Breast epithelium (tissue), 4 donors: ENCODE data around the gene CIB4. TPM values are rescaled to one million over a fixed set of nuclear protein-coding genes. Genes with fewer than 3 reads are reported as not detected.

Experiments used
- DNase-seq, 2 donors: peaks; one replicate each; pipeline ENCODE4 v3.0.0-alpha.2; 2019; ENCODE audit warnings: low spot score in 2 of 2
- H3K27ac ChIP-seq, 2 donors: fragments of 200-600 bp; sonication (generic) in 1 of 2; one replicate each; pipeline ENCODE4 v1.5.1; 2016 to 2019; ENCODE audit warnings: mild to moderate bottlenecking in 1 of 2
- H3K27me3 ChIP-seq, 2 donors: fragments of 200-600 bp; sonication (generic) in 1 of 2; one replicate each; pipeline versions ENCODE4 v1.5.1 to v1.6.0; 2017 to 2019; ENCODE audit warnings: control low read depth in 1 of 2, mild to moderate bottlenecking in 1 of 2
- H3K36me3 ChIP-seq: fragments of 200-600 bp; one replicate; pipeline ENCODE4 v1.5.1; 2019
- H3K4me1 ChIP-seq, 2 donors: fragments of 200-600 bp; sonication (generic); one replicate each; pipeline ENCODE4 v1.5.1; 2016 to 2019; ENCODE audit warnings: control low read depth in 1 of 2
- H3K4me3 ChIP-seq, 3 donors: fragments of 200-600 bp; sonication (generic); 1 replicate in 2 of 3; 2 replicates in 1 of 3; pipeline ENCODE4 v1.5.1; 2016 to 2019; ENCODE audit warnings: mild to moderate bottlenecking in 3 of 3, moderate library complexity in 2 of 3
- H3K9me3 ChIP-seq, 2 donors: fragments of 200-600 bp; sonication (generic) in 1 of 2; one replicate each; pipeline ENCODE4 v1.5.1; 2016 to 2019; ENCODE audit warnings: control low read depth in 1 of 2
- CTCF ChIP-seq, 3 donors: fragments of 450-650 bp; IDR thresholded peaks; one replicate each; pipeline ENCODE4 v1.5.1; 2016 to 2017; ENCODE audit warnings: antibody characterized with exemption in 3 of 3, mild to moderate bottlenecking in 3 of 3, moderate library complexity in 3 of 3
- POLR2A ChIP-seq: fragments of 450-650 bp; IDR thresholded peaks from one replicate; pipeline ENCODE4 v1.6.1; 2016; ENCODE audit warnings: antibody characterized with exemption, mild to moderate bottlenecking, moderate library complexity
- POLR2AphosphoS5 ChIP-seq, 3 donors: sonication (generic); formaldehyde crosslinking; IDR thresholded peaks; one replicate each; pipeline ENCODE4 v1.6.1; 2017; ENCODE audit warnings: antibody characterized with exemption in 3 of 3
- intact Hi-C: fragments of 100-400 bp; cut with DNase I; formaldehyde crosslinking; loops from one replicate; pipeline ENCODE4 v1.15.1; 2023; ENCODE audit warnings: low total_unique reads
- total RNA-seq, 3 donors: library from RNA; depleted of rRNA; stranded (reverse); fragments of >200 nt; gene quantifications; one replicate each; pipeline ENCODE4 v1.1.0, GENCODE V29; 2016

Gene CIB4
- total RNA-seq, 3 donors from 2014 or later = not detected

- TF ChIP-seq POLR2AphosphoS5 (IDR thresholded peaks at IDR 0.05) = no peak
- no peak for TF ChIP-seq POLR2A
- TF ChIP-seq CTCF (IDR thresholded peaks at IDR 0.05) = no peak
- intact Hi-C loops = no loop called here
- H3K27me3 ChIP-seq = peaks cover 0 to 39% of the 10 kb centered on the region in 2 donors
- no peaks in the 10 kb centered on the region for H3K9me3 ChIP-seq
- H3K27ac ChIP-seq = no peak overlapping the region
- no peaks in the 10 kb centered on the region for H3K4me1 ChIP-seq
- no peak overlapping the region for H3K4me3 ChIP-seq
- DNase-seq = no peak
- no peaks in the 10 kb centered on the region for H3K36me3 ChIP-seq
Observed at GRCh38 chr2:26588576-26588975, 52.6 kb downstream of the CIB4 start.

GRCh38 chr2:26587994-26588393 is 53.2 kb downstream of the CIB4 start:
- DNase-seq = no peak
- TF ChIP-seq POLR2A = no peak
- no peak for TF ChIP-seq POLR2AphosphoS5 (IDR thresholded peaks at IDR 0.05)
- no peak for TF ChIP-seq CTCF (IDR thresholded peaks at IDR 0.05)
- H3K4me3 ChIP-seq = no peak overlapping the region
- no peaks in the 10 kb centered on the region for H3K36me3 ChIP-seq
- H3K9me3 ChIP-seq = no peaks in the 10 kb centered on the region
- no peaks in the 10 kb centered on the region for H3K4me1 ChIP-seq
- intact Hi-C loops = no loop called here
- H3K27me3 ChIP-seq = peaks cover 0 to 43% of the 10 kb centered on the region in 2 donors
- H3K27ac ChIP-seq = no peak overlapping the region

GRCh38 chr2:26585966-26586365 is 55.2 kb downstream of the CIB4 start:
- H3K9me3 ChIP-seq = no peaks in the 10 kb centered on the region
- DNase-seq = no peak
- no peaks in the 10 kb centered on the region for H3K36me3 ChIP-seq
- no peak overlapping the region for H3K27ac ChIP-seq
- H3K27me3 ChIP-seq = peaks cover 0 to 46% of the 10 kb centered on the region in 2 donors
- no peaks in the 10 kb centered on the region for H3K4me1 ChIP-seq
- no peak overlapping the region for H3K4me3 ChIP-seq
- TF ChIP-seq POLR2AphosphoS5 (IDR thresholded peaks at IDR 0.05) (no peak), POLR2A (no peak), CTCF (IDR thresholded peaks at IDR 0.05) (no peak)
- intact Hi-C loops = no loop called here

GRCh38 chr2:26585100-26585499 is 56.1 kb downstream of the CIB4 start:
- peaks cover 0 to 45% of the 10 kb centered on the region in 2 donors for H3K27me3 ChIP-seq
- H3K36me3 ChIP-seq = no peaks in the 10 kb centered on the region
- TF ChIP-seq POLR2AphosphoS5 (IDR thresholded peaks at IDR 0.05) (no peak), CTCF (IDR thresholded peaks at IDR 0.05) (no peak), POLR2A (no peak)
- H3K4me1 ChIP-seq = no peaks in the 10 kb centered on the region
- DNase-seq = no peak
- H3K4me3 ChIP-seq = no peak overlapping the region
- intact Hi-C loops = no loop called here
- H3K27ac ChIP-seq = no peak overlapping the region
- no peaks in the 10 kb centered on the region for H3K9me3 ChIP-seq

GRCh38 chr2:26584656-26585055 is 56.5 kb downstream of the CIB4 start:
- H3K9me3 ChIP-seq = no peaks in the 10 kb centered on the region
- H3K27me3 ChIP-seq = peaks cover 0 to 40% of the 10 kb centered on the region in 2 donors
- H3K4me1 ChIP-seq = no peaks in the 10 kb centered on the region
- no peak overlapping the region for H3K4me3 ChIP-seq
- intact Hi-C loops = no loop called here
- no peak for DNase-seq
- TF ChIP-seq POLR2AphosphoS5 (IDR thresholded peaks at IDR 0.05) = no peak
- TF ChIP-seq POLR2A = no peak
- TF ChIP-seq CTCF (IDR thresholded peaks at IDR 0.05) = no peak
- H3K36me3 ChIP-seq = no peaks in the 10 kb centered on the region
- H3K27ac ChIP-seq = no peak overlapping the region
